ENCODE results near the gene KRT76.
"Not testable (repeated sequence)": the region's sequence is repeated elsewhere in the genome, so short reads cannot be mapped to it uniquely, and the experiment has no call there.

The KRT76 gene

GRCh38 chr12:52779914-52780313 lies 2.8 kb upstream of the KRT76 start:
- no peak for DNase-seq

- DNase-seq, result no peak
Observed at GRCh38 chr12:52778833-52779232, 1.7 kb upstream of the KRT76 start.

- no peak for DNase-seq
Observed at GRCh38 chr12:52777566-52777965, 421 bp upstream of the KRT76 start.

GRCh38 chr12:52776435-52776834 lies 710 bp downstream of the KRT76 start:
- no peak for DNase-seq

DNA sequence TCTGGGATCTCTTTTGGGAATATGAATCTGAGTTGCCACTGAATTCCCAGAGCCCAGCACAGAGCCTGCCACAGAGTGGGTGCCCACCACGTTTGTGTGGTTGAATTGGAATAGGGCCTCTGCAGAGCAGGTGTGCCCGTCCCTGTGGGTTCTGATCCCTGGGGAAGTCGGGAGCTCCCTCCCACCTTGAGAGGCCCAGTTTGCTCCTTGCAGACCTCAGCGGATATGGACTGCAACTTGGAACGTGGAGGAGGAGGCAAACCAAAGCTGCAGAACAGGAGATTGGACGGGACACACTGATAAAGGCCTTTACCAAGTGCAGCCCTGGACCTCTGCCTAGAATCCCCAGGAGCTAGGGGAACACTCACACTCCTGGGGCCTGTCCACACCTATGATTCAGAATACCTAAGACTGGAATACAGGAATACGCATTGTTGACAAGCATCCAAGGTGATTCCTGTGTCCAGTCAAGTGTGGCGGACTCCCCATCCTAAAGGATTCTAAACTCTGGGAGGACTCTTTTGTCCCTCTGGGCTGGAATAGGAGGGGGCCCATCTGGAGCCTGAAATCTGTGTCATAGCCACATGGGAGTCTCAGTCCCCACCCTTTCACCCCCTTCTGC lies 2.4 kb downstream of the KRT76 start:
- DNase-seq, result no peak

GRCh38 chr12:52772772-52773171 lies 4.4 kb downstream of the KRT76 start:
- no peak for DNase-seq

GRCh38 chr12:52772188-52772587 lies 5.0 kb downstream of the KRT76 start:
- DNase-seq, result no peak

GRCh38 chr12:52771505-52771904 lies 5.6 kb downstream of the KRT76 start:
- DNase-seq, result no peak

- DNase-seq, result no peak
Observed at GRCh38 chr12:52771088-52771487, 6.1 kb downstream of the KRT76 start.

- no peak for DNase-seq
Observed at GRCh38 chr12:52769946-52770345, 7.2 kb downstream of the KRT76 start.

DNA sequence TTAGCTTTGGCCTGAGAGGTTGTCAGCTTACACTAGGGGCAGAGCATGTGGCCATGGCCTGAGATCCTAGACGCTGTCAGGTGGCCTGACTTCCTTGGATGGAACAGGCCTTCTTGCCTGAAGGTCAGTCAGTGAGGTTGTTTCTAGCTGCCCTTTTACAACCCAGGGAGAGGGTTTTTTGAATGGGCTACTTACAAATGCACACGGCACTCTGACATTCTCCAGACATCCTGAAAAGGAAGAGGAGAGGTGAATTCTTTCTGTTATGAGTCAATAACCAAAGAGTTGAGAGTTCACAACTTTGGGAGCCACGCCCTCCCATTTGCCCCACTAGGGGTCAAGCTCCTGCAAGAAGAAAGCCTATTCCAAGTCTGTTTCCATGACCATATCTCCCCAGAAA lies 7.8 kb downstream of the KRT76 start:
- DNase-seq, result no peak

DNA sequence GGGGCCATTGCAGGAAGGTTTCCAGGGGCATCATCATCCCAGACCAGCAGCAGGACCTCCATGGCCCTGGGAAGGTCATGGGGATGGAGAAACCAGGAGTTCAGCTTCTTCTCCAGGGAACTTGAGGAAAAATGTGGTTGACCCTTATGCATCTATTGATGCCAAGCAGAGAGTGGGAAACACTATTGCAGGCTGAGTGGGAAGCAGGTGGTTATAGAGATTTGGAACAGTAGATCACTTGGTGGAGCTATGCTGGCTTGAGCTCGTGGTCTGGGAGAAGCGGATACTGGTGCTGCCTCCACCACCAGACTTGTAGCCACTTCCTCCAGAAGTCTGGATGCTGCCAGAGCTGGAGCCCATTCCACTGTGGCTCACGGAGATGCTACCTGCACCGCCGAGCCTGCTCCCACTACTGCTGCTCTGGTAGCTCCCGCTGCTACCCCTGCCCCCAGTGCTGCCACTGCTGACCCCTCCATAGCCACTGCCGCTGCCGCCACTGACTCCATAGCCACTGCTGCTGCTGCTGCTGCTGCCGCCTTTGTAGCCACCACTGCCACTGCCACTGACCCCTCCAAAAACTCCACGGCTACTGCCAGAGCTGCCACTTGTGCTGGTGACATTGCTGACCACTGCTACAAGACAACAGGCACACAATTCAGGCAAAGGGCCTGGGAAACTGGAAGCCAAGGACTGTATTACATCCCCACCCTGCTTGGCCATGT lies 8.5 kb downstream of the KRT76 start:
- DNase-seq, result no peak

- no peak for DNase-seq
Observed at GRCh38 chr12:52767427-52767826, 9.7 kb downstream of the KRT76 start.

- DNase-seq, result no peak
Observed at GRCh38 chr12:52767020-52767379, 10.1 kb downstream of the KRT76 start.

- DNase-seq, result no peak
Observed at GRCh38 chr12:52766351-52767019, 10.7 kb downstream of the KRT76 start.

DNA sequence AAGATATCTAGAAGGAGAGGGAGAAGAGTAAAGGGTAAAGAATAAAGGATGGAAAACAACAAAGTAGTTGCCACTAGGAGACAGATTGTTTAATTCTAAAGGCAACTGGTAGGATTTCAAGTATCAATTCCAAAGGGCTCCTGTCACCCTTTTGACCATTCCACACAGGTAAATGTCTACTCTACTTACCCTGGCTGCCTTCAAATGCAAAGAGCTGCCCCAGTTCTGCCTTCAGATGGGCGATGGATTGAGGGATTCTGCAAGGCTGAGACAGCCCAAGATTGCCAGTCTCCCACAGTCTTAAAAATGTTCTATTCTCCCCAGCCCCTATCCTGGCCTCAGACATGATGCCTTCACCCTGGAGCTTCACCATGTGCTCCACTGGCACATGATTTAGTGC lies 11.4 kb downstream of the KRT76 start:
- no peak for DNase-seq

- no peak for DNase-seq
Observed at GRCh38 chr12:52763991-52764390, 13.2 kb downstream of the KRT76 start.

DNA sequence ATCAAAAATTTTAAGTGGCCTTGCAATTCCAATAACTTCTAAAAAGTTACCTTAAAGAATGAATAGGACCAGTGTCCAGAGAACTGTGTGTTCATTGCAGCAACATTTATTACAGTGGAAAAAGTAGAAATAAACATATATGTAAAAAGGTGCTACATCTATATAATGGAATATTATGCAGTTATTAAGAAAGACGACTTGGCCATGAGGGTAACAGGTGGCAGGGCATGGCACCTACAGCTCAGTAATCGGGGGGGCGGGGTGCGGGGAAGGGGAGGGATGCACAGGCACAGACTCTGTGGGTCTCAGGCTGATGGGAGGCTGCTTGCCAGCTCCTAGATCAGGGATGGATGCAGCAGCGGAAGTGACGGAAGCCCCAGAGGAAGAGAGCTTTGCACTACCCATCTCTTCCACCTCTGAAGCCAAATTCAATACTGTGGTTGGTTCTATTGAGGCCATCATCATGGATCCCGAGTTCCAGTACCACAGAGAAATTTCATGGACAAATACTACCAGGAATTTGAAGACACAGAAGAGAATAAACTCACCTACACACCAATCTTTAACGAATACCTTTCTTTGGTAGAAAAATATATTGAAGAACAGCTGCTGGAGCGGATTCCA lies 14.0 kb downstream of the KRT76 start:
- DNase-seq, result no peak

DNA sequence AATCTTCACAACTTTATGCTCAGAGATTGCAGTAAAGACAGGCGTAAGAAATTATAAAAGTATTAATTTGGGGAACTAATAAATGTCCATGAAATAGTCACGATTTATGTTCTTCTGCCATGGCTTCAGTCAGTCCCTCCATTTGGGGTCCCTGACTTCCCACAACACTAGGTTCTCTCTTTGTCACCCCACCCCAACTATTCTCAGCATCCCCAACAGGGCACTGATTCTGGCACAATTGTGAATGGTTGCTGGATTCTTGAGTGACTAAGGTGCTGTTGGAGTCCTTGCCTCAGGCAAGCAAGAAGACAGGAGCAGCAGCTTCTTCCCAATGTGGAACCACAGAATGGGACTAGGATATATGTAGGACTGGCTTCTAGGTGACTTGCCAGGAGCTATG lies 15.3 kb downstream of the KRT76 start:
- no peak for DNase-seq

GRCh38 chr12:52761218-52761617 lies 15.9 kb downstream of the KRT76 start:
- not testable (repeated sequence) for DNase-seq

DNA sequence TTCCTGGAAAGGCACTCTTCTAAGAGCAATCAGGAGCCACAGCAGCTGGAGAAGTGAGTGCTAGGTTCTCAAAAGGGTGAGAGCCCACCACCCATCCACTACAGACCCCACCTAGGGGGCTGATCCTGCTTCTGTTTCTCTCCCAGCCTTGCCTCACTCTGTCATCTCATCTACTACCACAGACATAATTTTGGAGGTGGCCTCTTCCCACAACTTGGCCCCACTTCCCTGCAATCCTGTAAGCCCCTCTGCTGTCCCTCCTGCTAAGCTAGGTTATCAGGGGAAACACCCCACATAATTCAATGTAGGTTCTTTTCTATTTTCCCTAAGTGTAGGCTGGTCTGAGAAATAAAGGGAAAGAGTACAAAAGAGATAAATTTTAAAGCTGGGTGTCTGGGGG lies 16.5 kb downstream of the KRT76 start:
- DNase-seq, result no peak

- no peak for DNase-seq
Observed at GRCh38 chr12:52759695-52760094, 17.4 kb downstream of the KRT76 start.

DNA sequence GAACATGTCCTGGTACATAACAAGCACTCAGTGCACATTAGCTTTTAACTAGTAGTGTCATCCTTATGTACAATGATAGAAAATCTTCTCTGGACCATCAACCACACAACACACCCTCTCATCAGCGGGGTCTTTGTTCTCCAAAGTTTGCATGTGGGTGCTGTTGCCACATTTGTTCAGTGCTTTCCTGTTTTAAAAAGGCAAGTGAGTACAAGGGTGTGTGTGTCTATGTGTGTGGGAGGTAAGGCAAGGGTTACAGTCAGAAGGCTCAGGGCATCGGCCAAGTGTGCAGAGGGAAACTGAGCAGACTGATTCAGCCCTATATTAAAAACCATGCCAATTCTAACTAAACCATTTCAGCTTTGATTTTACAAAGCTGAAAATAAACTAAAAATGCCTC lies 17.9 kb downstream of the KRT76 start:
- DNase-seq, result no peak

All from Kasumi-1 (cell line).